Choroid plexus epithelial cell (primary cell): Measurements from ENCODE around the gene FRMD4A.

ENCODE experiments used
- DNase-seq: peaks from one replicate; pipeline ENCODE4 v3.0.0-alpha.2; 2010; ENCODE audit warnings: low read depth
- H3K4me3 ChIP-seq: 2 replicates; pipeline ENCODE4 v1.5.1; 2011; ENCODE audit warnings: low read depth, mild to moderate bottlenecking, control low read depth, low read length, moderate library complexity
- TF ChIP-seq, protein P1 (sequence below): conservative IDR thresholded peaks from 2 replicates; pipeline ENCODE4 v1.5.1; 2011; ENCODE audit warnings: low read depth, mild to moderate bottlenecking, control low read depth, inconsistent platforms, low read length, moderate library complexity

The FRMD4A gene

DNA sequence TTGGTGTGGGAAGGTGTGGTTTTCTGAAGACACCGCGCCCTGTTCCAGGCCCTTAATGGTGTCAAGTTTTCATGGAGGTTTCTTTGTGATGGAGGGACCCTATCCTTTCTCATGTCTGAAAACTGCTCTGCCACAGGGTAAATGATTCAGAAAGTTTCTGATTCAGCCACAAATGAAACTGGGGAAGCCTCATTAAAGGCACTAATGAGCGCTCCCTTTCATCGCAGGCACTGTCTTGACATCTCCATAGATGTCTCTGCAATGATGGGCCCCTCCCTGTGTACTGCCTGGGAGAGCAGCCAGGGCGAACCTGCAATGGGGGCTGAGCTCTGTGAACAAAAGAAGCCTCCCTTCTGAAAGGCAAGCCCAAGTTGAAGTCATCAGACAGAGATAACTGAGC, 388.7 kb downstream of the FRMD4A start:
- H3K4me3 ChIP-seq: no peak overlapping the region
- no peak for DNase-seq
- TF ChIP-seq, protein P1, sequence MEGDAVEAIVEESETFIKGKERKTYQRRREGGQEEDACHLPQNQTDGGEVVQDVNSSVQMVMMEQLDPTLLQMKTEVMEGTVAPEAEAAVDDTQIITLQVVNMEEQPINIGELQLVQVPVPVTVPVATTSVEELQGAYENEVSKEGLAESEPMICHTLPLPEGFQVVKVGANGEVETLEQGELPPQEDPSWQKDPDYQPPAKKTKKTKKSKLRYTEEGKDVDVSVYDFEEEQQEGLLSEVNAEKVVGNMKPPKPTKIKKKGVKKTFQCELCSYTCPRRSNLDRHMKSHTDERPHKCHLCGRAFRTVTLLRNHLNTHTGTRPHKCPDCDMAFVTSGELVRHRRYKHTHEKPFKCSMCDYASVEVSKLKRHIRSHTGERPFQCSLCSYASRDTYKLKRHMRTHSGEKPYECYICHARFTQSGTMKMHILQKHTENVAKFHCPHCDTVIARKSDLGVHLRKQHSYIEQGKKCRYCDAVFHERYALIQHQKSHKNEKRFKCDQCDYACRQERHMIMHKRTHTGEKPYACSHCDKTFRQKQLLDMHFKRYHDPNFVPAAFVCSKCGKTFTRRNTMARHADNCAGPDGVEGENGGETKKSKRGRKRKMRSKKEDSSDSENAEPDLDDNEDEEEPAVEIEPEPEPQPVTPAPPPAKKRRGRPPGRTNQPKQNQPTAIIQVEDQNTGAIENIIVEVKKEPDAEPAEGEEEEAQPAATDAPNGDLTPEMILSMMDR: no peak

GRCh38 chr10:13939391-13939790, 391.3 kb downstream of the FRMD4A start:
- DNase-seq: peak; percentile 51
- TF ChIP-seq, protein P1: no peak
- H3K4me3 ChIP-seq: no peak overlapping the region

GRCh38 chr10:13938950-13939349, 391.8 kb downstream of the FRMD4A start:
- TF ChIP-seq, protein P1: no peak
- no peak for DNase-seq
- H3K4me3 ChIP-seq: no peak overlapping the region

GRCh38 chr10:13936826-13937225, 393.9 kb downstream of the FRMD4A start:
- H3K4me3 ChIP-seq: no peak overlapping the region
- no peak for DNase-seq
- TF ChIP-seq, protein P1: no peak

- no peak overlapping the region for H3K4me3 ChIP-seq
- DNase-seq: no peak
- TF ChIP-seq, protein P1: no peak
Measured at GRCh38 chr10:13930120-13930519, 400.6 kb downstream of the FRMD4A start.

GRCh38 chr10:13928451-13928850, 402.3 kb downstream of the FRMD4A start:
- no peak for DNase-seq
- TF ChIP-seq, protein P1: no peak
- no peak overlapping the region for H3K4me3 ChIP-seq

- DNase-seq: no peak
- TF ChIP-seq, protein P1: no peak
- no peak overlapping the region for H3K4me3 ChIP-seq
Measured at GRCh38 chr10:13925971-13926780, 404.5 kb downstream of the FRMD4A start.
